Stimulated activated CD4-positive, alpha-beta T cell treated with anti-CD3 and anti-CD28 coated beads, Interleukin-12 subunit alpha, Interleukin-12 subunit beta, amount 100 ng/mL, for 48 hours (primary cell): Measurements from ENCODE around the gene CEACAM16.

Experiments
- DNase-seq, 3 donors: peaks; one replicate each; pipeline ENCODE4 v3.0.0-alpha.2; 2020; ENCODE audit warnings: low read depth in 2 of 3, low spot score in 1 of 3

Gene CEACAM16

DNA sequence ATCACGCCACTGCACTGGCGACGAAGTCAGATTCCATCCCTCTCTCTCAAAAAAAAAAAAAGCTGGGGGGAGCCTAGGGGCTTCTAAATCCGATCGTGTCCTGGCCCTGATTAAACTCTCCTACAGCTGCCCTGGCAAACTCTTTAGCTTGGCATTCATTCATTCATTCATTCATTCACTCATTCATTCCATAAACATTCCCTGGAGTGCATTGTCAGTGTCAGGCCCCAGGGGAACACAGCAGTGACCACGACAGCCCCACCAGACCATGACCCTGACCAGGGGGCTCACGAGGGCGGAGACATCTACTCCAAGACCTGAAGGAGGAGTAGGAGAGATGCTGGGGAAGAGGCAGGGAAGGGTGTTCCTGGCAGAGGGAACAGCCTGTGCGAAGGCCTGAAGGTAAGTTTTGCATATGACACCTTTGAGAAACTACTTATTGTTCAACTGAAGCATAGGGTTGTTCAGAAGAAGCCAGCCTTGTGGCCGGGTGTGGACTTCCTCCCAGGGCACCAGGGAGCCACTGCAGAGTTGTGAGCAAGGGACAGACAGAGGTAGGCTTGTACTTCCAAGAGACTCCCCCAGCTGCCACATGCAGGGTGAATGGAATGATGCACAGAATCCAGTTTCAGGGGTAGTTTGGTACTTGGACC lies 24.5 kb downstream of the CEACAM16 start:
- DNase-seq, result no peak

- DNase-seq, result peak; percentile 69 to 72 (median 71)
Observed at GRCh38 chr19:44723952-44724319, 25.0 kb downstream of the CEACAM16 start.

DNA sequence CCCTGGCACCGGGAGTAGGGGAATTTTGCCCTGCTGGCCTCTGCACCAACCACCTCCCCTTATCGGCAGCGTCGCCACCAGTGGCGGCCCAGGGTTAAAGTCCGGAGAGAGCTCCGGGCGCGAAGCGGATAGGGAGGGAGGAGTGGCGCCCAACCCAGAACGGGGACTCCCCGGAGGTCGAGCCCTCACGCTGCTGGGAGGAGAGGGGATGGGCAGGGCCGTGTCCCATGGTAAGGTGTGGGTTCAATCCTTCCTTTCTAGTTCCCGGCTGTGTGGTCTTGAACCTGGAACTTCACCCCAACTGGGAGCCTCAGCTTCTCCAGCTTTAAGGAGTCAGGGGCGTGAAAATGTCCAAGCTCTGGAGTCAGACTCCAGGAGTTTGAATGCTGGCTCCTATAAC lies 26.3 kb downstream of the CEACAM16 start:
- DNase-seq, result no peak

DNA sequence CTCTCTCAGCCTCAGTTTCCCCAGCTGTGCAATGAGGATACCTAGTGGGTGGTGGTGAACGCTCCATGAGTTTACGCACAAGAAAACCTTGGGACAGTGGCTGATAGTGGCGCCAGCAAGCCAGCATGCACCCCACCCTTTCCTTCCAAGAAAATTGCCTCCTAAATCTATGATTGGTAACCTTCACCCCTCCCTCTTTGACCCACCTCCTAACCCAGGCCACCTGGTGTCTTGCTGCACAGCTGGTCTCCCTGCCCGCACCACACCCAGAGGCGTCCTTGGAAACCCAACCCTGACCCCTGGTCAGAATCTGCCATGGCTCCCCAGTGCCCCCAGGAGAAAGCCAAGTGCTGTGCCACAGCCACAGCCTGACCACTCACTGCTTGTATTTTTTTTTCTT lies 26.7 kb downstream of the CEACAM16 start:
- no peak for DNase-seq

- DNase-seq, result no peak
Observed at GRCh38 chr19:44726465-44726864, 27.5 kb downstream of the CEACAM16 start.

DNA sequence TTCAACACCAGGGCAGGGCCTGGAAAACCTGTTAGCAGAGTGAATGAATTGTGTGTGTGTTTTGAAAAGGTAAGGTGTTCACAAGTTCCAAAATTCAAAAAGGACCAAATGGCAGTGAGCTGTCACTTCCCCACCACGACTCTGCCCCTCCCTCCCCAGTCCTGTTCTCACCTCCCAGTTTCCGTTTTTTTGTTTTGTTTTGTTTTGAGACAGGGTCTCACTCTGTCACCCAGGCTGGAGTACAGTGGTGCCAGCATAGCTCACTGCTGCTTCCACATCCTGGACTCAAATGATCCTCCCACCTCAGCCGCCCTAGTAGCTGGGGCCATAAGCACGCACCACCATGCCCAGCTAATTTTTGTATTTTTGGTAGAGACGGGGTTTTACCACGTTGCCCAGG lies 29.2 kb downstream of the CEACAM16 start:
- no peak for DNase-seq

DNA sequence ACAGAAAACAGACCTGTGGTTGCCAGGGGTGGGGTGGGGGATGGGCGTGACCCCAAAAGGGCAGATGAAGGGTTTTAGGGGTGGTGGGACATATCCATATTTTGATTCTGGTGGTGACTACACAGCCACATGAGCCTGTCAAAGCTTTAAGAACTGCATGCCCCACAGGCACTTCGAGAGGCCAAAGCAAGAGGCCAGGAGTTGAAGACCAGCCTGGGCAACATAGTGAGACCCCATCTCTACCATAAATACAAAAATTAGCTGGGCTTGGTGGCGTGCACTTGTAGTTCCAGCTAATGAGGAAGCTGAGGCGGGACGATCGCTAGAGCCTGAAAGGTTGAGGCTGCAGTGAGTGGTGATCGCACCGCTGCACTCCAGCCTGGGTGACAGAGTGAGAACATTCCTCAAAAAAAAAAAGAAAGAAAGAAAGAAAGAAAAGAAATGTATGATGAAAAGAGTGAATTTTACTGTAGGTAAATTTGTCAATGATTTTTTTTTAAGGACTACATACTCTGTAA lies 30.6 kb downstream of the CEACAM16 start:
- no peak for DNase-seq

DNA sequence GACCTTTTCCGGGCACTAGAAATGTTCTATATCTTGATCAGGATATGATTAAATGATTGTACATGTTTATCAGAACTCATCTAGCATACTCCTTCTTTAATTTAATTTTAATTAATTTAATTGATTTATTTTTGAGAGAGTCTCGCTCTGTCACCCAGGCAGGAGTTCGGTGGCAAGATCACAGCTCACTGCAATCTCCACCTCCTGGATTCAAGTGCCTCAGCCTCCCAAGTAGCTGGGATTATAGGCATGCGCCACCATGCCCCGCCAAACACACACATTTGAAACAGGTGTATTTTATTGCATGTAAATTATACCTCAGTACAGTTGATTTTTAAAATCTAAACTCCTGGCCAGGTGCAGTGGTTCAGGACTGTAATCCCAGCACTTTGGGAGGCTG lies 32.1 kb downstream of the CEACAM16 start:
- DNase-seq, result no peak

DNA sequence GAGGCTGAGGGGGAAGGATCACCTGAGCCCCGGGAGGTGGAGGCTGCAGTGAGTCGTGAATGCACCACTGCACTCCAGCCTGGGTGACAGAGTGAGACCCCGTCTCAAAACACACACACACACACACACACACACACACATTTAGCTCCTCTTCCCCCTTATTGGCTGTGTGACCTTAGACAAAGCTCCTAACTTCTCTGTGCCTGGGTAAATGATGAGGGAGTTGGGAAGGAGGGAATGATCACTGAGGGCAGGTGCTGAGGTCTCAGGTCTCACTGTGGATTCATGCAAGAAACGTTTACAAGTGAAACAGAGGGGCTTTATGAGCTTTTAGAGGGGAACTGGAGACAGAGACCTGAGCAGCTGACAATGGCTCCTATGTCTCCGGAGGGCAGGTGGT lies 32.7 kb downstream of the CEACAM16 start:
- no peak for DNase-seq

DNA sequence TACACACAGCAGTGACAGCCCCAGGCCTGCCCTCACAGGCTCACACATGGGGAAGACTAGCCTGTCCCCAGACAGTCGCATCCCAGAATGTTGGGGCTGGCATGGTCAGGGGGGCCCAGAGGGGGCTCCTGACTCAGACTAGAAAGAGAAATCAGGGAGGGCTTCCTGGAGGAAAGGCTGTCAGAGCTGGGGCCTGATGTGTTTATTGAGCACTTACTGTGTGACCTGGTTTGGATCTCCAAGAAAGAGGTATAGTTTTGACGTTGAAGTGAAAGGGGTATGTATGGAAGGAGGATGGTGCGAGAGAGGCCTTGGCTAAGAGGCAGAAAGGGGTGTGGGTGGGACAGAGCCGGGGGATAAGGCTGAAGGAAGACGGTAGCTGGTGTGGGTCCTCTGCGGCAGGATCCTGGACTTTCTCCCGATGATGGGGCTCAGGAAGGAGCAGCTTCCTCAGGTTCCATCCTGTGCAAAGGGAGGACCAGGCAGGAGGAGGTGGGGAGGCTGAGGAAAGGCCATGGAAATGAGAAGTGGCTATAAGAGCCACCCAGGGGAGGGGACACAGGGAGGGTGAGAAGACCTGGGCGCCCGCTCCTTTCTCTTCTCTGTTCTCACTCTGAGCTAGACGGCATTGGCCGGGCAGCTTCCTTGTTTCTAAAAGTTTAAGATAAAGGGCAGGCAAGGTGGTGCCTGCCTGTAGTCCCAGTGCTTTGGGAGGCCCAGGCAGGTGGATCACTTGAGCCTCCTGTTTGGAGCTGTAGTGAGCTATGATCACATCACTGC lies 33.5 kb downstream of the CEACAM16 start:
- DNase-seq, result no peak

GRCh38 chr19:44734357-44734756 lies 35.4 kb downstream of the CEACAM16 start:
- no peak for DNase-seq

DNA sequence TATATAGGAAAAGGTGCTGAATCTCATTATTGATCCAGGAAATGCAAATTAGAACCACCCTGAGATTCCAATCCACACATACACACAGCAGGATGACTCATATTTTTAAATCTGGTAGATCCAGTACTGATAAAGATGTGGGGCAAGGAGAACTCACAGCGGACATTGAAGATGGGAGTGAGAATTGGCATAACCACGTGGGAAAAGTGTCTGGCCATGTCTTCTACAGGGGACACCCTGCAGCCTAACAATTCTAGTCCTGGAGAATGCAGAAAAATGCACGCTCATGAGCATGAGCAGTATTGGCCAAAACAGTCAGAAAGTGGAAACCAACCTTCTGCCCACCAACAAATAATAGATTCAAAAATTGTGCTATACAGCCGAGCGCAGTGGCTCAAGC lies 36.1 kb downstream of the CEACAM16 start:
- no peak for DNase-seq

DNA sequence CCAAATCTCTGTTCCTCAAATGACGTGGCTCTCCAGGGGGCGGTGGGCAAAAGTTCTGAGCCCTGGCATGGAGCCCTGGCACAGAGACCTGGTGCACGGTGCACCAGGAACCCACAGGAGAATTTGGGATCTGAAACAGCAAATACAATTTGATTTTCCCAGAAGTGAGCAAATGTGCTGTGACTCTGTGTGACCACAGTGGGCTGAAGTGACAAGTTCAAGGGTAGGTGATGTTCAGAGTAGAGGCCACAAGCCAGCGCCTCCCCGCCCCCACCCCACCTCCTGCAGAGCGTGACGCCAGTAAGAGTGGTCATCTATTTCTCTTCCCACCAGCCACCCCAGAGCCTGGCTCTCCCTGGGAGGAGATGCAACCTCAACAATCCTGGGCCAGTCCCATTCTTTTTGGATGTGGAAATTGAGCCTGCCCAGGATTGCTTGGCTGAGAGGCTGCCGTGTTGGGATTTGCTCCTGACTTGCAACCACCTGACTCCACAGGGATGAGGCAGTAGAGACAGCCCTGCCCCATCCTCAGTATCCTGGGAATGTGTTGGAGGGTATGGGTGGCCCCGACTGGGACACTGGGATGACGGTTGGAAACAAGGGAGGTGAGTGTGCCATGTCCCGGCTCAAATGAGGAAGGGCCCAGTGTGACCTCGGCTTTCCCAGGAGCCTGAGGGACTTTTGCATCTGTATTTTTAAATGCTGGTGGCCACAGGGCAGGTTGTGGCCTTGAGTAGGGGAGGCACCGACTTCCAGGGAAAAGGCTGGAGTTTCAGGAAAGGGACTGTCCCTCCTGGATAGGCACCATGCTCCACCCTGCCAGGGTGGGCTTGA lies 38.5 kb downstream of the CEACAM16 start:
- no peak for DNase-seq

GRCh38 chr19:44738136-44738535 lies 39.2 kb downstream of the CEACAM16 start:
- no peak for DNase-seq

- DNase-seq, result no peak
Observed at GRCh38 chr19:44738603-44739558, 39.9 kb downstream of the CEACAM16 start.

- DNase-seq, result no peak
Observed at GRCh38 chr19:44740351-44740824, 41.4 kb downstream of the CEACAM16 start.

GRCh38 chr19:44741258-44741731 lies 42.3 kb downstream of the CEACAM16 start:
- DNase-seq, result no peak

DNA sequence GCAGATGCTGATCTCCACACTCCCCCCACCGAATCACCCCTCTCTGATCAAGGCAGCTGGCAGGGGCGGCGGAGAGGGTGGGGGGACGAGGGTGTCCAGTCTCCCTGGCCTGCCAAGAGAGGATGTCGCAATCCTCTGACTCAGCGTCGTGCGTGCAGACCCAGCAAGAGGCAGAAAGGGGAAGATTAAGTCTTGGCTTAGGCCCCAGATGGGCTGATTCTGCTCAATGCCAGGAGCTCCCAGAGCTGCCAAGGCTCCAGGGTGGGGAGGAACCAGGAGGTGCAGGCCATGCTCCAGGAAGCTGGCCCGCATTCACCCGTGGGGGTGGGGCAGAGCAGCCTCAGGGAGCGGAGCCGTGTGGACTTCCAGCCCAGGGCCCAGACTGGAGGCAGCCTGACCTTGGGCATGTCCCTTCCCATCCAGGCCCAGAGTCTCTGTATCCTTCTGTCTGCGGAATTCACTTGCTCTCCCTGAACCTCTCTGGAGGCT lies 42.9 kb downstream of the CEACAM16 start:
- no peak for DNase-seq

DNA sequence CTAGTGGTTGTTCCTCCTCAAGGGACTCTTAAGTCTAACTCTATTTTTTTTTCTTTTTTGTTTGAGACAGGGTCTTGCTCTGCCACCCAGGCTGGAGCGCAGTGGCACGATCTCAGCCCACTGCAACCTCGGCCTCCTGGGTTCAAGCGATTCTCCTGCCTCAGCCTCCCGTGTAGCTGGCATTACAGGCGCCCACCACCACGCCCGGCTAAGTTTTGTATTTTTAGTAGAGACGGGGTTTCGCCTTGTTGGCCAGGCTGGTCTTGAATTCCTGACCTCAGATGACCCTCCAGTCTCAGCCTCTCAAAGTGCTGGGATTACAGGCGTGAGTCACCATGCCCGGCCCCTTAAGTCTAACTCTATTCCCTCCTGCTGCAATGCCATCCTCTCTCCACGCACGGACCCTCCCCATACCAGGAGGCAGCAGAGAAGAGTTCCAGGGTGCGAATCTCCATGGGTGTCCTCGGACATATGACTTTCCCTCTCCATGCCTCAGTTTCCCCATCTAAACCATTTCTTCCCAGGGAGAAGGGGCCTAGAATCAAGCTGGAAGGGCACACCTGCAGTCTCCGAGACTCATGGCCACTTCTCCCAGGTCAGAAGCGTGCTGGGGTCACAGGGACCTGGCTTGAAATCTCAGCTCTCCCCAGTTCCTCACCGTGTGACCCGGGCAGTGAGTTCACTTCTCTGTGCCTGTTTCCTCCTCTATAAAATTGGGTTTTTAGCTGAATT lies 43.5 kb downstream of the CEACAM16 start:
- no peak for DNase-seq
